HepG2 (cell line): ENCODE data around the gene PIK3C2B. TPM values are rescaled to one million over a fixed set of nuclear protein-coding genes. Genes with fewer than 3 reads are reported as not detected.

Experiments
- GTF3A ChIP-seq: sonication (generic); formaldehyde crosslinking; conservative IDR thresholded peaks from 2 replicates; pipeline ENCODE4 v1.4.0; 2020; ENCODE audit warnings: mild to moderate bottlenecking, missing genetic modification reagents
- GZF1 ChIP-seq: sonication (generic); formaldehyde crosslinking; IDR thresholded peaks from 2 replicates; pipeline ENCODE4 v1.5.1; 2020; ENCODE audit warnings: mild to moderate bottlenecking, missing genetic modification reagents
- JARID2 ChIP-seq: sonication (generic); formaldehyde crosslinking; IDR thresholded peaks from 2 replicates; pipeline ENCODE4 v1.8.1; 2023; ENCODE audit warnings: missing genetic modification reagents, inconsistent platforms; ENCODE audit not compliant: insufficient replicate concordance
- KMT2A ChIP-seq: sonication (generic); formaldehyde crosslinking; IDR thresholded peaks from 2 replicates; pipeline ENCODE4 v1.4.0; 2020; ENCODE audit warnings: missing genetic modification reagents
- PBX3 ChIP-seq: sonication (generic); formaldehyde crosslinking; IDR thresholded peaks from 2 replicates; pipeline ENCODE4 v1.8.1; 2023; ENCODE audit warnings: missing genetic modification reagents, inconsistent platforms, borderline replicate concordance
- RORA ChIP-seq: sonication (generic); formaldehyde crosslinking; IDR thresholded peaks from 2 replicates; pipeline ENCODE4 v1.5.0; 2020; ENCODE audit warnings: mild to moderate bottlenecking, missing genetic modification reagents, moderate library complexity
- SNAPC4 ChIP-seq: sonication (generic); formaldehyde crosslinking; IDR thresholded peaks from 2 replicates; pipeline ENCODE4 v1.4.0; 2020; ENCODE audit warnings: mild to moderate bottlenecking, missing genetic modification reagents
- TFDP2 ChIP-seq: sonication (generic); formaldehyde crosslinking; IDR thresholded peaks from 2 replicates; pipeline ENCODE4 v1.4.0; 2020; ENCODE audit warnings: missing genetic modification reagents
- ZHX2 ChIP-seq, 2 experiments: sonication (generic) in 1 of 2; formaldehyde crosslinking in 1 of 2; IDR thresholded peaks; 2 replicates each; pipeline versions ENCODE4 v1.6.1 to v1.9.0; 2014 to 2022; ENCODE audit warnings: antibody characterized with exemption in 1 of 2, borderline replicate concordance in 1 of 2, inconsistent platforms in 1 of 2, low read depth in 1 of 2, missing genetic modification reagents in 1 of 2
- ZNF276 ChIP-seq: sonication (generic); formaldehyde crosslinking; IDR thresholded peaks from 2 replicates; pipeline ENCODE4 v1.4.0; 2020; ENCODE audit warnings: mild to moderate bottlenecking, low read depth, missing genetic modification reagents
- ZNF343 ChIP-seq: sonication (generic); formaldehyde crosslinking; IDR thresholded peaks from 2 replicates; pipeline ENCODE4 v1.4.0; 2020; ENCODE audit warnings: mild to moderate bottlenecking, missing genetic modification reagents
- ZNF879 ChIP-seq: sonication (generic); formaldehyde crosslinking; IDR thresholded peaks from 2 replicates; pipeline ENCODE4 v1.8.1; 2023; ENCODE audit warnings: missing genetic modification reagents
- polyA plus RNA-seq, 8 experiments: library from polyadenylated mRNA; depleted of rRNA in 3 of 8; stranded (reverse) in 7 of 8; unstranded in 1 of 8; fragments of >200 nt; fragmentation: Illumina TruSeq in 4 of 8; extraction: Trizol in 4 of 8; gene quantifications; 2 replicates each; pipeline versions ENCODE4 v1.2.1 to v1.2.3, GENCODE V29; 2011 to 2016; ENCODE audit warnings: low read depth in 4 of 8, missing spikeins in 1 of 8, mixed read lengths in 1 of 8; ENCODE audit not compliant: insufficient read depth in 1 of 8
- total RNA-seq, 5 experiments: library from RNA; depleted of rRNA; stranded (reverse); fragments of >200 nt; fragmentation: Illumina TruSeq; extraction: Trizol; gene quantifications; 2 replicates each; pipeline ENCODE4 v1.2.3, GENCODE V29; 2016; ENCODE audit warnings: low read depth in 1 of 5

Gene PIK3C2B
- total and polyA plus RNA-seq, 2 of the 13 experiments (the other 11 are each of a cell fraction or from before 2014, with no cell fraction given): 3.4 to 4.5 TPM

GRCh38 chr1:204506201-204506968 is 11.8 kb upstream of the PIK3C2B start (continued):
- TF ChIP-seq ZHX2 (IDR thresholded peaks at IDR 0.05; ENCODE audit: low read depth) (no peak), ZHX2 (CRISPR knock-in tag; IDR thresholded peaks at IDR 0.05; ENCODE audit: borderline replicate concordance) (no peak; the same call in 1 of the 2 replicates), TFDP2 (CRISPR knock-in tag) (no peak; the same call in 1 of the 2 replicates), GTF3A (CRISPR knock-in tag) (no peak), GZF1 (CRISPR knock-in tag) (no peak), ZNF879 (CRISPR knock-in tag) (no peak), RORA (CRISPR knock-in tag) (no peak; the same call in 1 of the 2 replicates), KMT2A (CRISPR knock-in tag) (no peak), JARID2 (CRISPR knock-in tag) (no peak), SNAPC4 (0 out of 2 replicates have a peak, but pooled peaks have one; percentile 31), ZNF276 (CRISPR knock-in tag) (no peak), ZNF343 (CRISPR knock-in tag) (no peak), PBX3 (no peak)
